ENCODE measurements around the gene ZSCAN2.
"Not testable (repeated sequence)": the region's sequence is repeated elsewhere in the genome, so short reads cannot be mapped to it uniquely, and the experiment has no call there.

The ZSCAN2 gene

GRCh38 chr15:84641871-84642270 is 41.1 kb downstream of the ZSCAN2 start:
- DNase-seq: not testable (repeated sequence)

GRCh38 chr15:84642640-84643039 is 41.8 kb downstream of the ZSCAN2 start:
- not testable (repeated sequence) for DNase-seq

- DNase-seq: no peak
Measured at GRCh38 chr15:84643838-84644237, 43.0 kb downstream of the ZSCAN2 start.

GRCh38 chr15:84645496-84645895 is 44.7 kb downstream of the ZSCAN2 start:
- no peak for DNase-seq

GRCh38 chr15:84645997-84646396 is 45.2 kb downstream of the ZSCAN2 start:
- no peak for DNase-seq

- DNase-seq: no peak
Measured at GRCh38 chr15:84647726-84648125, 46.9 kb downstream of the ZSCAN2 start.

GRCh38 chr15:84648539-84648938 is 47.7 kb downstream of the ZSCAN2 start:
- DNase-seq: no peak

GRCh38 chr15:84649706-84650105 is 48.9 kb downstream of the ZSCAN2 start:
- no peak for DNase-seq

GRCh38 chr15:84653584-84653909 is 52.7 kb downstream of the ZSCAN2 start:
- no peak for DNase-seq

- DNase-seq: peak; percentile 94 to 97 (median 97)
Measured at GRCh38 chr15:84653910-84654688, 53.3 kb downstream of the ZSCAN2 start, which contains the start of gene WDR73. TSS of gene WDR73 (minus strand) at chr15:84654283. CDS start at chr15:84654274, 9 bp downstream.

GRCh38 chr15:84654689-84655453 is 54.1 kb downstream of the ZSCAN2 start:
- peak; percentile 36 to 91 (median 65) for DNase-seq

GRCh38 chr15:84656972-84657371 is 56.2 kb downstream of the ZSCAN2 start:
- no peak for DNase-seq

- no peak for DNase-seq
Measured at GRCh38 chr15:84657748-84658079, 56.9 kb downstream of the ZSCAN2 start.

- peak; percentile 72 to 90 (median 84) for DNase-seq
Measured at GRCh38 chr15:84658080-84658787, 57.4 kb downstream of the ZSCAN2 start, which contains the start of gene NMB. TSS of gene NMB (minus strand) at chr15:84658199. CDS start at chr15:84658152, 47 bp downstream.

- no peak for DNase-seq
Measured at GRCh38 chr15:84658788-84659411, 58.1 kb downstream of the ZSCAN2 start.

GRCh38 chr15:84659904-84660781 is 59.3 kb downstream of the ZSCAN2 start:
- no peak for DNase-seq

- no peak for DNase-seq
Measured at GRCh38 chr15:84661001-84661400, 60.2 kb downstream of the ZSCAN2 start.

- no peak for DNase-seq
Measured at GRCh38 chr15:84666373-84666772, 65.6 kb downstream of the ZSCAN2 start.

- no peak for DNase-seq
Measured at GRCh38 chr15:84668221-84668982, 67.6 kb downstream of the ZSCAN2 start.

- DNase-seq: no peak
Measured at GRCh38 chr15:84669726-84670125, 68.9 kb downstream of the ZSCAN2 start.

GRCh38 chr15:84671211-84671610 is 70.4 kb downstream of the ZSCAN2 start:
- no peak for DNase-seq

Measured in T-helper 2 cell (primary cell).